H9 (cell line): ENCODE results near the gene FRMD4B. TPM values are rescaled to one million over a fixed set of nuclear protein-coding genes. Genes with fewer than 3 reads are reported as not detected.

Experiments
- DNase-seq: peaks from one replicate; pipeline ENCODE4 v3.0.0-alpha.2; 2017
- H2AFZ ChIP-seq: one replicate; pipeline ENCODE4 v1.6.1; 2013; ENCODE audit warnings: mild to moderate bottlenecking, low read length, control low read depth, moderate library complexity
- H2AK5ac ChIP-seq: 2 replicates; pipeline ENCODE4 v1.6.1; 2013; ENCODE audit warnings: low read length, control low read depth, mixed read lengths; ENCODE audit not compliant: insufficient read length
- H2BK120ac ChIP-seq: one replicate; pipeline ENCODE4 v1.6.1; 2013; ENCODE audit warnings: low read depth, mild to moderate bottlenecking, low read length, control low read depth, inconsistent platforms; ENCODE audit not compliant: poor library complexity, severe bottlenecking
- H2BK12ac ChIP-seq: 2 replicates; pipeline ENCODE4 v1.6.1; 2013; ENCODE audit warnings: low read length, control low read depth, mixed read lengths, low read depth; ENCODE audit not compliant: insufficient read length
- H2BK15ac ChIP-seq: 2 replicates; pipeline ENCODE4 v1.6.1; 2013; ENCODE audit warnings: low read depth, low read length, control low read depth
- H2BK20ac ChIP-seq: one replicate; pipeline ENCODE4 v1.6.1; 2013; ENCODE audit warnings: low read depth, mild to moderate bottlenecking, low read length, control low read depth, inconsistent platforms; ENCODE audit not compliant: poor library complexity, severe bottlenecking
- H2BK5ac ChIP-seq: 2 replicates; pipeline ENCODE4 v1.6.1; 2013; ENCODE audit warnings: low read length, control low read depth, mixed read lengths; ENCODE audit not compliant: insufficient read length
- H3K14ac ChIP-seq: 2 replicates; pipeline ENCODE4 v1.6.1; 2013; ENCODE audit warnings: low read length, control low read depth; ENCODE audit not compliant: insufficient read depth
- H3K18ac ChIP-seq: 2 replicates; pipeline ENCODE4 v1.6.1; 2013; ENCODE audit warnings: low read depth, mild to moderate bottlenecking, mixed read lengths, low read length, control low read depth; ENCODE audit not compliant: insufficient read length
- H3K23ac ChIP-seq: 2 replicates; pipeline ENCODE4 v1.6.1; 2013; ENCODE audit warnings: low read length, control low read depth, mixed read lengths, low read depth; ENCODE audit not compliant: insufficient read length
- H3K23me2 ChIP-seq: 2 replicates; pipeline ENCODE4 v1.6.1; 2013; ENCODE audit warnings: low read depth, mild to moderate bottlenecking, mixed read lengths, low read length, control low read depth; ENCODE audit not compliant: insufficient read length, poor library complexity, severe bottlenecking
- H3K27ac ChIP-seq: 2 replicates; pipeline ENCODE4 v1.5.1; 2013; ENCODE audit warnings: low read length, control low read depth, mixed read lengths, low read depth; ENCODE audit not compliant: insufficient read length
- H3K27me3 ChIP-seq: 2 replicates; pipeline ENCODE4 v1.6.1; 2013; ENCODE audit warnings: low read length, control low read depth, inconsistent platforms; ENCODE audit not compliant: insufficient read depth
- H3K4ac ChIP-seq: 2 replicates; pipeline ENCODE4 v1.6.1; 2013; ENCODE audit warnings: low read depth, mild to moderate bottlenecking, control low read depth, inconsistent platforms, low read length, moderate library complexity
- H3K4me1 ChIP-seq: 2 replicates; pipeline ENCODE4 v1.6.1; 2013; ENCODE audit warnings: low read length, control low read depth, inconsistent platforms; ENCODE audit not compliant: insufficient read depth
- H3K4me2 ChIP-seq: 2 replicates; pipeline ENCODE4 v1.6.1; 2013; ENCODE audit warnings: low read length, control low read depth, mixed read lengths; ENCODE audit not compliant: insufficient read length, insufficient read depth
- H3K56ac ChIP-seq: 2 replicates; pipeline ENCODE4 v1.6.1; 2013; ENCODE audit warnings: low read depth, mild to moderate bottlenecking, mixed read lengths, low read length, control low read depth; ENCODE audit not compliant: insufficient read length
- H3K79me1 ChIP-seq: 2 replicates; pipeline ENCODE4 v1.6.1; 2013; ENCODE audit warnings: low read depth, mild to moderate bottlenecking, moderate library complexity, low read length, control low read depth, inconsistent platforms; ENCODE audit not compliant: insufficient read depth, poor library complexity, severe bottlenecking
- H3K79me2 ChIP-seq: 2 replicates; pipeline ENCODE4 v1.6.1; 2013; ENCODE audit warnings: low read length, control low read depth, inconsistent platforms; ENCODE audit not compliant: insufficient read depth
- H3K9ac ChIP-seq: 2 replicates; pipeline ENCODE4 v1.6.1; 2013; ENCODE audit warnings: low read length, control low read depth, mixed read lengths; ENCODE audit not compliant: insufficient read length; ENCODE audit errors: extremely low read depth
- H3K9me3 ChIP-seq: one replicate; pipeline ENCODE4 v1.6.1; 2013; ENCODE audit warnings: low read depth, low read length, inconsistent platforms; ENCODE audit not compliant: control insufficient read depth
- H3T11ph ChIP-seq: one replicate; pipeline ENCODE4 v1.6.1; 2013; ENCODE audit warnings: mild to moderate bottlenecking, low read length, control low read depth, inconsistent platforms
- H4K20me1 ChIP-seq: one replicate; pipeline ENCODE4 v1.6.1; 2013; ENCODE audit not compliant: control insufficient read depth, insufficient read length, insufficient read depth
- H4K5ac ChIP-seq: 2 replicates; pipeline ENCODE4 v1.6.1; 2013; ENCODE audit warnings: low read depth, mild to moderate bottlenecking, mixed read lengths, low read length, control low read depth; ENCODE audit not compliant: insufficient read length
- H4K8ac ChIP-seq: replicated peaks from 2 replicates; pipeline ENCODE4 v1.6.1; 2013; ENCODE audit warnings: low read length, control low read depth, mixed read lengths, low read depth; ENCODE audit not compliant: insufficient read length
- H4K91ac ChIP-seq: 2 replicates; pipeline ENCODE4 v1.6.1; 2013; ENCODE audit warnings: low read depth, mild to moderate bottlenecking, moderate library complexity, mixed read lengths, low read length, control low read depth; ENCODE audit not compliant: insufficient read length
- H3K27ac Mint-ChIP-seq, 3 experiments: 2 replicates in 2 of 3; 3 replicates in 1 of 3; pipeline ENCODE4 v1.8.0; 2020 to 2021; ENCODE audit warnings: mixed read lengths in 3 of 3, mild to moderate bottlenecking in 1 of 3, moderate library complexity in 1 of 3
- H3K27me3 Mint-ChIP-seq: 2 replicates; pipeline ENCODE4 v1.8.0; 2021; ENCODE audit warnings: low read depth, mild to moderate bottlenecking, moderate library complexity, mixed read lengths
- H3K36me3 Mint-ChIP-seq, 3 experiments: 2 replicates in 2 of 3; 3 replicates in 1 of 3; pipeline ENCODE4 v1.8.0; 2020 to 2021; ENCODE audit warnings: low read depth in 3 of 3, mixed read lengths in 3 of 3; ENCODE audit not compliant: insufficient read depth in 1 of 3
- H3K4me1 Mint-ChIP-seq, 2 experiments: 2 replicates each; pipeline ENCODE4 v1.8.0; 2020; ENCODE audit warnings: mixed read lengths in 2 of 2
- H3K4me3 Mint-ChIP-seq, 2 experiments: 2 replicates in 1 of 2; 3 replicates in 1 of 2; pipeline ENCODE4 v1.8.0; 2020 to 2021; ENCODE audit warnings: mild to moderate bottlenecking in 2 of 2, mixed read lengths in 2 of 2, moderate library complexity in 1 of 2
- H3K9me3 Mint-ChIP-seq, 2 experiments: 2 replicates in 1 of 2; 3 replicates in 1 of 2; pipeline ENCODE4 v1.8.0; 2020; ENCODE audit warnings: mild to moderate bottlenecking in 2 of 2, mixed read lengths in 2 of 2, moderate library complexity in 1 of 2
- WGBS: extraction: QIAGEN DNeasy Blood & Tissue Kit; methylation state at CpG from one replicate; pipeline ENCODE4 v1.1.7; 2013; ENCODE audit warnings: missing lambda C conversion rate, low lambda C conversion rate, mixed read lengths; ENCODE audit not compliant: insufficient read length; ENCODE audit errors: extremely low coverage; 5-methylcytosine and 5-hydroxymethylcytosine counted together
- total RNA-seq: library from RNA; stranded (reverse); gene quantifications from 2 replicates; pipeline ENCODE4 v1.2.1, GENCODE V29; 2021
- TF ChIP-seq, protein P1 (sequence below): fragments of 200-600 bp; sonication (generic); conservative IDR thresholded peaks from 3 replicates; pipeline ENCODE4 v1.8.0; 2021; ENCODE audit warnings: antibody characterized with exemption, mild to moderate bottlenecking

The FRMD4B gene
- total RNA-seq, 1 experiment from 2014 or later, result 3.4 TPM

DNA sequence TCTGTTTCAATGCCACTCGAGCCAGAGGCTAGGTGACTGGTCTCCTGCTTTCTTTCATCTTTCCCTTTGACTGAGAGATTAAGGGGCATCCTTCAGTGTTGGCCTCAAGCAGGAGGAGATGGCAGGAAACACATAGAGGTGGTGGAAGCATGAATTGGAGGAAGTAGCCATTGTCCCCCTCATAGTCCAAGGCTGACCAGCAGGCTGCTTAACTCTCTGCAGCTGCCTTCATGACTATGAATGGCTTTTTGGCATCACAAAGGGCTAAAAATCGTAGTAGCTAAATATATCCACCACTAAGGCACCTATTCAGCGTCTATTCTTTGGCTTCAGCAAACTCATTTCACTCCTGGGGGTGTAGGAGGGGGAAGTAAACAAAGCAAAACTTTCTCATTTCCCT, 7.0 kb upstream of the FRMD4B start:
- Histone ChIP-seq H3K4ac (no peak overlapping the region), H3K27ac (peak overlapping the region; percentile 67), H2BK120ac (no peak overlapping the region), H3K23ac (no peak overlapping the region), H2AK5ac (no peak overlapping the region), H2BK5ac (peak overlapping the region; percentile 71), H4K91ac (peak overlapping the region; percentile 42), H3K4me1 (peaks cover 13% of the 10 kb centered on the region; the same call in 1 of the 2 replicates), H3K56ac (no peak overlapping the region), H3K79me1 (no peaks in the 10 kb centered on the region), H3T11ph (no peak overlapping the region), H3K79me2 (no peaks in the 10 kb centered on the region), H3K27me3 (no peaks in the 10 kb centered on the region), H3K23me2 (no peaks in the 10 kb centered on the region), H2BK12ac (no peak overlapping the region), H2BK15ac (no peak overlapping the region), H4K8ac (no peak overlapping the region), H3K14ac (peak overlapping the region; percentile 17; the same call in 1 of the 2 replicates), H2BK20ac (no peak overlapping the region), H3K18ac (no peak overlapping the region), H3K4me2 (peak overlapping the region; percentile 36), H3K9me3 (no peaks in the 10 kb centered on the region), H4K20me1 (no peaks in the 10 kb centered on the region), H2AFZ (no peak overlapping the region), H3K9ac (no peak overlapping the region), H4K5ac (no peak overlapping the region)
- H3K4me1 Mint-ChIP-seq, result peaks cover 22 to 27% of the 10 kb centered on the region in 2 experiments
- H3K27me3 Mint-ChIP-seq, result peaks cover 3% of the 10 kb centered on the region
- H3K9me3 Mint-ChIP-seq, result peaks cover 8 to 9% of the 10 kb centered on the region in 2 experiments; a peak in 3 of 5 replicates
- H3K27ac Mint-ChIP-seq, result peak overlapping the region in 2 of 3 experiments; percentile 55 to 96; a peak in 4 of 7 replicates
- TF ChIP-seq, protein P1, sequence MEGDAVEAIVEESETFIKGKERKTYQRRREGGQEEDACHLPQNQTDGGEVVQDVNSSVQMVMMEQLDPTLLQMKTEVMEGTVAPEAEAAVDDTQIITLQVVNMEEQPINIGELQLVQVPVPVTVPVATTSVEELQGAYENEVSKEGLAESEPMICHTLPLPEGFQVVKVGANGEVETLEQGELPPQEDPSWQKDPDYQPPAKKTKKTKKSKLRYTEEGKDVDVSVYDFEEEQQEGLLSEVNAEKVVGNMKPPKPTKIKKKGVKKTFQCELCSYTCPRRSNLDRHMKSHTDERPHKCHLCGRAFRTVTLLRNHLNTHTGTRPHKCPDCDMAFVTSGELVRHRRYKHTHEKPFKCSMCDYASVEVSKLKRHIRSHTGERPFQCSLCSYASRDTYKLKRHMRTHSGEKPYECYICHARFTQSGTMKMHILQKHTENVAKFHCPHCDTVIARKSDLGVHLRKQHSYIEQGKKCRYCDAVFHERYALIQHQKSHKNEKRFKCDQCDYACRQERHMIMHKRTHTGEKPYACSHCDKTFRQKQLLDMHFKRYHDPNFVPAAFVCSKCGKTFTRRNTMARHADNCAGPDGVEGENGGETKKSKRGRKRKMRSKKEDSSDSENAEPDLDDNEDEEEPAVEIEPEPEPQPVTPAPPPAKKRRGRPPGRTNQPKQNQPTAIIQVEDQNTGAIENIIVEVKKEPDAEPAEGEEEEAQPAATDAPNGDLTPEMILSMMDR, result no peak
- no CpG with 5 or more reads among the region's 3 CpGs for WGBS
- no peak for DNase-seq
- H3K4me3 Mint-ChIP-seq, result peak overlapping the region in 1 of 2 experiments; percentile 10; a peak in 1 of 5 replicates
- peaks cover 0 to 7% (median 3%) of the 10 kb centered on the region in 3 experiments; a peak in 3 of 7 replicates for H3K36me3 Mint-ChIP-seq
